Bronchial epithelial cell (primary cell): ENCODE measurements around the gene TNS3. TPM values are rescaled to one million over a fixed set of nuclear protein-coding genes. Genes with fewer than 3 reads are reported as not detected.
A peak's percentile ranks its signal among the peaks of the same experiment; 100 is the strongest.

ENCODE experiments used
- DNase-seq: peaks from one replicate; pipeline ENCODE4 v3.0.0-alpha.2; 2010; ENCODE audit warnings: low read depth
- FAIRE-seq: peaks from 2 replicates; lab custom pipeline; 2011; peaks lifted over from hg19 to GRCh38; lab: Jason Lieb, UNC
- H3K27me3 ChIP-seq: 2 replicates; pipeline ENCODE4 v1.5.1; 2011; ENCODE audit warnings: low read length; ENCODE audit not compliant: control insufficient read depth, insufficient read depth
- H3K36me3 ChIP-seq: 2 replicates; pipeline ENCODE4 v1.5.1; 2011; ENCODE audit warnings: low read length; ENCODE audit not compliant: control insufficient read depth, insufficient read depth
- H3K4me3 ChIP-seq: 2 replicates; pipeline ENCODE4 v1.5.1; 2011; ENCODE audit warnings: mild to moderate bottlenecking, low read depth, low read length, control low read depth
- total RNA-seq: library from RNA; depleted of rRNA; stranded (reverse); fragments of >200 nt; gene quantifications from 2 replicates; pipeline ENCODE4 v1.2.1, GENCODE V29; 2014
- TF ChIP-seq, protein P1 (sequence below): IDR thresholded peaks from 2 replicates; pipeline ENCODE4 v1.5.1; 2011; ENCODE audit warnings: mild to moderate bottlenecking, moderate library complexity, low read length, control low read depth, inconsistent platforms; ENCODE audit not compliant: insufficient read depth, severe bottlenecking

Gene TNS3
- 1.8 and 2.6 TPM in 2 replicates for total RNA-seq

DNA sequence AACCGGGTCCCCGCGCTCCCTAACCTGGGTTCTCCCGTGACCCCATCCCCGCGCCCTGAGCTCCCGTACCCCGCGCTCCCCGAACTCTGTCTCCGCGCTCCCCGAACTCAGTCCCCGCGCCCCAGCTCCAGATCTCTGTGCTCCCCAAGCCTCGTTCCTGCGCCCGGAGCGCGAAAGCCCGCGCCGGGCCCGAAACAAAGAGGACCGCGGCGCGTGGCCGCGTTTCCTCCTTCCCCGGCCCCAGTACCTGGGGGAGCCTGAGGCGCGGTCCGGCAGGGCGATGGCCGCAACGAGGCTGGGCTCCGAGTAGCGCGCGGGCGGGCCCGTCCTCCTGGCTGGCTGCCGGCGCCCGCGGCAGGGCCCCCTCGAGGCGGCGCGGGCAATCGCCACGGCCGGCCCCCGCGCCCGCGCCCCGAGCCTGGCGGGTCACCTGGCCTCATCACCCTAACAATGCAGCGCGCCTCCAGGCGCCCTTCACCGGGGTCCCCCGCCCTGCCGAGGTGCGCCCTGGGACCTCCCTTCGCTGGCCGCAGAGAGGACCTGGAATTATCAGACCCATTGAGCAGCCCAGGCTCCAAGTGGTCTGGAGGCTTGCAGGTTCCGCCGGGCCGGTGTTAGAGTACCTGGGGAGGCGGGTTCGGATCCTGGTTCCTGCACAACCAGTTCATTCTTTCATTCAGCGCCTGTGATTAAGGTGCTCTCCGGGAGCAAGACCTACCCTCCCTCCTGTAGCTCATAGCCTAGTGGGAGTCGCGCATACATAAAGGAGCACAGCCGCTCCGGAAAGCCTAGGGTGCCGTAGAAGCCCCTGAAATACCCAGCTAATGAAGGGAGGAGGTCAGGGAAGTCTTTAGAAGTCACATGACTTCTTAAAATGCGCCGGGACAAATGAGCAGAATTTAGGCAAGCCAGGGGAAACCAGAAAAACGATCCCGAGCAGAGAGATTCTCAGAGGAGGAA is at the start of gene TNS3:
Gene TNS3, minus strand, starts transcription at position 308 of the 960 bp plus-strand sequence. CDS start 142,475 bp downstream, outside the sequence.
- Histone ChIP-seq H3K4me3 (peak within 1 kb of the TSS; percentile 62), H3K27me3 (no peaks in the 10 kb centered on the region), H3K36me3 (no peaks in the 10 kb centered on the region)
- TF ChIP-seq, protein P1, sequence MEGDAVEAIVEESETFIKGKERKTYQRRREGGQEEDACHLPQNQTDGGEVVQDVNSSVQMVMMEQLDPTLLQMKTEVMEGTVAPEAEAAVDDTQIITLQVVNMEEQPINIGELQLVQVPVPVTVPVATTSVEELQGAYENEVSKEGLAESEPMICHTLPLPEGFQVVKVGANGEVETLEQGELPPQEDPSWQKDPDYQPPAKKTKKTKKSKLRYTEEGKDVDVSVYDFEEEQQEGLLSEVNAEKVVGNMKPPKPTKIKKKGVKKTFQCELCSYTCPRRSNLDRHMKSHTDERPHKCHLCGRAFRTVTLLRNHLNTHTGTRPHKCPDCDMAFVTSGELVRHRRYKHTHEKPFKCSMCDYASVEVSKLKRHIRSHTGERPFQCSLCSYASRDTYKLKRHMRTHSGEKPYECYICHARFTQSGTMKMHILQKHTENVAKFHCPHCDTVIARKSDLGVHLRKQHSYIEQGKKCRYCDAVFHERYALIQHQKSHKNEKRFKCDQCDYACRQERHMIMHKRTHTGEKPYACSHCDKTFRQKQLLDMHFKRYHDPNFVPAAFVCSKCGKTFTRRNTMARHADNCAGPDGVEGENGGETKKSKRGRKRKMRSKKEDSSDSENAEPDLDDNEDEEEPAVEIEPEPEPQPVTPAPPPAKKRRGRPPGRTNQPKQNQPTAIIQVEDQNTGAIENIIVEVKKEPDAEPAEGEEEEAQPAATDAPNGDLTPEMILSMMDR = no peak
- DNase-seq (no peak), FAIRE-seq (no peak)

DNA sequence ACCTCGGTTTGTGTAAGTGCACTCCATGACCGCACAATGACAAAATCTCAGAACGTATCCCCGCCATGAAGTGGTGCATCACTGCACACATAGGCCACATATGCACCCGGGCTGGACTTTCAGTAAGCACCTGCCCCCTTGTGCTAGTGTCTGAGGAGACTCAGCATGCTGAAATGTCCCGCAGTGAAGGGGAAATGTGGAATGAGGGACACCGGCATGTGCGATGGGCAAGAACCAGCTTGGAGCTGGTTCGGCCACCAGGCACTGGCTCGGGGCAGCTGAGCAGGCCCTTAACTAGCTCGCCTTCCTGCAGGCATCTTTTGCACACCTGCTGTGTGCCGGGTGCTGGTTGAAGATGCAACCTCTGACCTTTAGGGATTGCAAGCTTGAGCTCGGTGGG is 49.8 kb upstream of the TNS3 start:
- H3K4me3 ChIP-seq = no peak overlapping the region
- no peaks in the 10 kb centered on the region for H3K27me3 ChIP-seq
- TF ChIP-seq, protein P1 = no peak
- H3K36me3 ChIP-seq = no peaks in the 10 kb centered on the region
- FAIRE-seq (peak; percentile 18), DNase-seq (no peak)

DNA sequence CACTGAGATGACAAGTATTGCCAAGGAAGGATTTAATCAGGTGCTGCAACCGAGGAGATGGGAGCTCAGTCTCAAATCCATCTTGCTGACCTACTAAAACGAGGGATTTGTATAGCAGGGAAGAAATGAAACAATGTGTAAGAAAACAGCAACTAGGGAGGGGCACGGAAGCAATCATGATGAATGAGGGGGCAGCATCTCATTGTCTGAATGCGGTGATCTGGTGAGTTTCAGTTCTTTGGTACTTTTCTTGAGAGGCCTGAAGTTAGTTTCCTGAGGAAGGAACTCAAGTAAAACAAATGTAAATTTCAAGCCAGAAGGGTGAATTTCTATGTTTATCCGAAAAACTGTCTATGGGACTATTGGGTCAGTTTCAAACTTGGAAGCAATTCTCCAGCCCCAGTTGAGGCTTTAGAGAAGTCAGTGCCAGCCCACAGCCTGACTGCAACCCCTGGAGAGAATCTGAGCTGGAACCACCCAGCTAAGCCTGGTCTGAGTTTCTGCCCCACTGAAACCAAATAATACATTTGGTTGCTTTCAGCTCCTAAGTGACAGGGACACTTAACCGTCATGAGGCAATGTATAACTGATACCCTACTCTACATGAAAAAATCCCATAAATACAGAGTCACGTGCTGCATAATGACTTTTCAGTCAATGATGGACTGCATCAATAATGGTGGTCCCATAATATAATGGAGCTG is 45.8 kb upstream of the TNS3 start:
- TF ChIP-seq, protein P1 = no peak
- Histone ChIP-seq H3K27me3 (no peaks in the 10 kb centered on the region), H3K36me3 (no peaks in the 10 kb centered on the region), H3K4me3 (no peak overlapping the region)
- DNase-seq (no peak), FAIRE-seq (peak; percentile 88)

DNA sequence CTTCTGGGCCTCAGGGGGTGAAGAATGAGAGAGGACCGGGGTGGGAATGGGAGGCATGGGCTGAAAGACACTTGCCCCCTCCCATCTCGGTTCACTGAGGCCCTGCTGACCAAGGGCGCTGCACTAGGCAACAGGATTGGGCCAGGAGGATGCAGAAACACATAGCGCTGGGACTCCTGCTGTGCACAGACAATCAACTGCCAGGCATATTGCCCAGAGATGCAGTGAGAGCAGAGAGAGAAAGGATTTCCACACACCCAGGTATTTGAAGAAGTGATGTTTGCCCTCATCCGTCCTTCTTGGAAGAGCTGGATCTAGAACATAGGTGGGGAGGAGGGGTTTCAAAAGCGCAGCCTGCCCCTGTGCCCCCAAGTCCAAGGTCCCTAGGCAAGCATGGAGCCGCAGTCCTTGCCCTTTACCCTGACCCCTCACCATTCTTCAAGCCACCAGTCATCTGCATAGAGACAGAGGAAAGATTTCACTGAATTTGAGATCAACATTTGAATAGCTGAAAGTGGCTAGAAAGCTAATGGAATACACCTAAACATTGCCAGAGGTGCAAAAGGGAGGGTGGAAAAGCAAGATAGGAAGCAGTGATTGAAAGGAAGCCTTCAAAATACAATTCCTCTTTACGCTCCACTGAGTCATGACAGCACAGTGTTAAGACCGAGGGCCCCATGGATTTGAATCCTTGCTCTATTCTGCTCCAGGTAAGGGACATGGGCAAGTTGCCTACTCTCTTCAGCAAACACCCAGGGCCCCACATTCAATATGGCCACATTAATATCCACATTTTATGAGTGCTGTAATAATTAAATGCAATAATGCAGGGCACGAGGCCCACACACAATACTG is 44.2 kb upstream of the TNS3 start:
- Histone ChIP-seq H3K4me3 (no peak overlapping the region), H3K27me3 (no peaks in the 10 kb centered on the region), H3K36me3 (no peaks in the 10 kb centered on the region)
- TF ChIP-seq, protein P1 = no peak
- DNase-seq = no peak
- FAIRE-seq = no peak

DNA sequence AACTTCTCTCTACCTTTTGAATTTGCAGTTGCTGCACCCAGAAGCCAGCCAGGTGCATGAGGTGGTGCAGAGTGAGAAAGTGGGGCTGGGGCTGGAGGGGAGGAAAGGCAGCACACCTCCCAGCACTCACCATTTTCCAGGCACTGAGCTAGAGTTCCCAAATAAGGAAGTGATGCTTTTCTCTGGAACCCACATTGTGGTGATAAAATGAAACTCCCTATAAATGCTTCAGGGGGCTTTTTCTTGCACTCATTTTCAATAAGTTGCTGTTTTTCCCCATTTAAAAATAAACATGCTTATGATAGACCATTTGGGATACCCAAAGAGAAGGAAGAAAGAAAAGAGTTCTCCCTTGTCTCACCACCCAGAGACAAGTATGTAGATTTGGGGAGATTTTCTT is 42.8 kb upstream of the TNS3 start:
- DNase-seq (no peak), FAIRE-seq (no peak)
- Histone ChIP-seq H3K36me3 (no peaks in the 10 kb centered on the region), H3K27me3 (no peaks in the 10 kb centered on the region), H3K4me3 (no peak overlapping the region)
- TF ChIP-seq, protein P1 = no peak
